ENCODE measurements around the gene CGNL1.

CGNL1 gene

GRCh38 chr15:57384024-57384423 is 7.7 kb downstream of the CGNL1 start:
- DNase-seq, result peak in 10 of 51 donors; percentile 3 to 27 (median 24)

DNA sequence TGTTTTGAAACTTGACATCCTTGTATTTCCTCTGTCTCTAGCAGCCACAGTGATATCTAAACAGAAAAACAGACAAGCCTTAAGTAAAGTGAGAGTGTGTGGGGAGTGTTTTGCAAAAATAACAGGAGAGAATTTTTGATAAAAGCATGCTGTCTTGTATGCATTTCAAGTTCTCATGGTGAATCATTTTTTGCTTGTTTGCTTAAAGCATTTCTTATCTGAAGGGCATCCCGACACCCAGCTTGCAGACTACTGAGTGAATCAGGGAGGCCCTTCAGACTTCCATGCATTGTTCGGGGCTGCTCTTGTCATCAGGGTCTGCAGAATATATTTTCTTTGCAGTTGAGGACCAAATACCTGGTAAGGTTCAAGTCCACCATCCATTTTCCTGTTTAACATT is 8.5 kb downstream of the CGNL1 start:
- no peak for DNase-seq

DNA sequence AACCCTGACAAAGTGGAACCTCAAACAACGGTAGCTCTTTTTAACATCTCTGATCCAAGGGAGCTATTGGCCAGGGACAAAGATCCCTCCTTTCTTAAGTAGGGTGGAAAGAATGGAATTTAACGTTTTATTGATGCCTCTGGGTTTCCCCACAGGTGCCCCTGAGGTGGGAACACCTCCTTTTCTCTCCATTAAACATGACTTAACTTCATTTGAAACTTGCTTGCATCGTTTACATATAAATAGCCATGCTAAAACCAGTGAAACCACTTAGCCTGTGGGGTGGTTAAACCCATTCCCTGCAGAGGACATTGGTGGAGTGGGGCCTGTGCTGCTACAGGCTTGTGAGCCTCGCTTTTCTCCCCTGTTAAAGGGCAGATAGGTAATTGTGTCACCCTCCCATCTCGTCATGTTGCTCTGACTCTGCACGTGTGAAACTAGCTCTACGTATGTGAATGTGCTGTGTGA is 9.7 kb downstream of the CGNL1 start:
- DNase-seq, result no peak

DNA sequence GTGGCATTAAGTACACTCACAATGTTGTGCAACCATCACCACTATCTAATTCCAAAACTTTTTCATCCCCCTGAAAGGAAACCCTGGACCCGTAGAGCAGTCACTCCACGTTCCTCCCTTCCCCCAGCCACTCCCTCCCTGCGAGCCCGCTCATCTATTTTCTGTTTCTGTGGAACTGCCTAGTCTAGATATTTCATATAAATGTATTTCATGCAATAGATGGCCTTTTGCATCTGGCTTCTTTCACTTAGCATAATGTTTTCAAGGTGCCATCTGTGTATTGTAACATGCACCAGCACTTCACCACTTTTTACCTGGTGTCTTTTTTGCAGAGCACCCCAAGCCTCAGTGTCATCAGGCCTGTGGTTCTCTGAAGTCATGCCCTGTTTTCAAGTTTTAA is 10.7 kb downstream of the CGNL1 start:
- DNase-seq, result no peak

- DNase-seq, result no peak
Observed at GRCh38 chr15:57387564-57388076, 11.3 kb downstream of the CGNL1 start.

- DNase-seq, result no peak
Observed at GRCh38 chr15:57388464-57388863, 12.2 kb downstream of the CGNL1 start.

GRCh38 chr15:57389991-57390390 is 13.7 kb downstream of the CGNL1 start:
- no peak for DNase-seq

GRCh38 chr15:57390583-57390982 is 14.3 kb downstream of the CGNL1 start:
- DNase-seq, result no peak

GRCh38 chr15:57391537-57391936 is 15.2 kb downstream of the CGNL1 start:
- no peak for DNase-seq

DNA sequence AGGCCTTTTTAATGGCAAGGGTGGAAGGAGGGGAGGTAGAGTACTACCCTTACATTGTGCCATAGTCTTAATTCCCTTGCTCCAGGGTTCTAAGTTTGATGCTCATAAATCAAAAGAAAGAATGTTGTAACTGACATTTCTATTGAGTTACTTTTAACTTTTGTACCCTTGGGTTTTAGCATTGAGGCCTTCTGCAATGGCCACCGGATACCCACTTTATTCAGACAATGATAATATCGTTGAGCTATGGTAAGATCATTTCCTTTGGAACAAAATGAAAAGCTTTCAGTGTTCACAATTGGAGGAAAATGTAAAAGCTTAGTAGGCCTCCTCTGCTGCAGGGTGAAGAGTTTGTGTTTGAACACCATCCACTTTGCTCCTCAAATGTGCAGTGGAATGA is 16.8 kb downstream of the CGNL1 start:
- DNase-seq, result no peak

DNA sequence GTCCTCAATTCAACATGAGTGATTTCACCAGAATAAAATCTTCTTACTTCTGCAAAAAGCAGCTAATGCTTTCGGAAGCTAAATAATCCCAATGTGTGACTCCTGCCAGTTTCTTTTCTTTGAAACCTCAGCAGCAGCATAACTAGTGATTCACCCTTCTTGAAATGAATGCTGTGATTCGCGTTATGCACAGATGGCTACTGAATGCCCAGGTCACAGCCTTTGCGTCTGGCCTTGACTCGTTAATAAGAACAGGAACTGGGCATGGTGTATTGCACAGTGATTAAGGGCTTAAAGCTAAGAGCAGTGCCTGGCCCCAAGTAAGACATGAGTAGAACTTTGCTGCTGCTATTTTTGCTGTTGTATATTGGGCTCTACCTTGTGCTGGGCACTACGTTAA is 19.0 kb downstream of the CGNL1 start:
- DNase-seq, result peak in 11 of 51 donors; percentile 10 to 47 (median 19)

- DNase-seq, result no peak
Observed at GRCh38 chr15:57398336-57398735, 22.0 kb downstream of the CGNL1 start.

- DNase-seq, result no peak
Observed at GRCh38 chr15:57401546-57401945, 25.2 kb downstream of the CGNL1 start.

- DNase-seq, result peak in 2 of 51 donors; percentile 17
Observed at GRCh38 chr15:57403017-57403416, 26.7 kb downstream of the CGNL1 start.

GRCh38 chr15:57403566-57404325 is 27.4 kb downstream of the CGNL1 start:
- no peak for DNase-seq

GRCh38 chr15:57405133-57405532 is 28.8 kb downstream of the CGNL1 start:
- no peak for DNase-seq

- DNase-seq, result no peak
Observed at GRCh38 chr15:57406062-57406772, 29.9 kb downstream of the CGNL1 start.

DNA sequence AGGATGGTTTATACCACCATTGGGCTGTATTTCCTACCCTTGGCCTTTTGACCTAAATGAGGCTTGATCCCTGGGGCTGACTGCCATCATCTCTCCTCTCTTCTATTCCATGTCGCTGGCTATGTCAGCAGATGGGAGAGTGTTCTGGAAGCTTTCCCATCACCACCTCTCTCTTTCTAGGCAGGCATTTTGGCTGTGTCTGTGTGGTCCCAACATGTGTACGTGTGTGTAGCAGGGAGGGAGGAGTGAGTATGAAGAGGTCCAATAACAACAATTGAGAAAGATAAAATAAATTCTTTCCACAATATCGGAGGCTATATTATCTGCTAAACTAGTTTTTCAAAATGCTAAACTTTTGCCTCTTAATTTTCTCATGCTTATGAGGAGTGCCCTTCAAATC is 34.1 kb downstream of the CGNL1 start:
- no peak for DNase-seq

DNA sequence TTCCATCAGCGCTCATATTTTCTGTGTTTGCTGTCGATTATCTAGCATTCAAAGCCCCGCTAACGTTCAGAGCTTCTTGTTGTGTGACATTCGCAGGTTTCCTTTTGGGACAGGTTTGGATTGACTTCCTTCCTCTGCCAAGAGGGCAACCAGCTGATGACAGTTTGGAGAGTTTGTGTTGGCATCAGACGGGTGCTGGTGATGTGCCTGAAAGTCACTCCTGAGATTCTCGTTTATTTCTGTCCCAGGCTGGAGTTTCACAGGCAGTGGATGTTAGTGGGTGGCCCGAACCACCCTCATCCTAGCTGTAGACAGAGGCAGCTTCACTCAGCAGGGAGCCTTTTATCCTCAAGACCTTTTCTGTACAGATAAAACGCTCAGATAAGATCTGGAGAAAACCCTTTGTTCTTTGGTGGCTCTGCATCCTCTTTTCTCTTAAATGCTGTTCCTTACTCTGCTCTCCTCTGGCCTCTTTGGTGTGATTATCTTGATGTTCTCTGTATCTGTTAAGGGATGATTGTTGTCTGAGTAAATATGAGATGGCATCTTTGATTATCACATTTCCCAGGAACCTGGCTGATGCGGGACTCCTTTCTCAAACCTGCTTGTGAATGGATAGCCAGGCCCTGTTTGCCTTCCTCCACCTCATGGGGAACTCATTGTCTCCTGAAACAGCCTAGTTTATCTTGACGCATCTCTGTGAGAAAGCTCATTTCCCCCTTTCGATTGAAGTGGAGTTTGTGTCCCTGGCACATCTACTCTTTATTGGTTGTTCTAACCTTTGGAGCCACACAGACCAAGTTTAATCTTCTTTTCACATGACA is 35.9 kb downstream of the CGNL1 start:
- no peak for DNase-seq

GRCh38 chr15:57415602-57416001 is 39.3 kb downstream of the CGNL1 start:
- no peak for DNase-seq

DNA sequence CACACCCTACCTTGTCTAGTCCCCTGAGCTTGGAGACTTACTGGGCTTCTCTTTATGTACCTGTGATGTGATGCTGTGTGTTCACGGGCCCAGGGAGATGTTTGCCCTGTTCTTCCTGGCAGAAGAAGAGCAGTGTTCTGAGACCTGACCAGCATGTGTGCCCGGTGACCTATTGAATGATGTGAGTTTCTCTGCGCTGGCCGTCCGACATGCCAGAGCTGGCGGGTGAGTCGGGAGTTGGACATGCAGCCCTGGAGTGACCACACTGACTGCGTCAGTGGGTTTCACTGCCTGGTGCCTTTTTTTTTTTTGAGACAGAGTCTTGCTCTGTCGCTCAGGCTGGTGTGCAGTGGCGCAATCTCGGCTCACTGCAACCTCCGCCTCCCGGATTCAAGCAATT is 42.3 kb downstream of the CGNL1 start:
- no peak for DNase-seq

- DNase-seq, result no peak
Observed at GRCh38 chr15:57419335-57419734, 43.0 kb downstream of the CGNL1 start.
